HG03039 (cell line): ENCODE measurements around the gene AVPR2.

Experiments used
- ATAC-seq: cut with Tn5 transposase; IDR thresholded peaks from one replicate; pipeline ENCODE4 v1.9.1; 2021; ENCODE audit warnings: mild to moderate bottlenecking, moderate library complexity; ENCODE audit not compliant: unreplicated experiment

AVPR2 gene

GRCh38 chrX:153884590-153884989 is 19.9 kb upstream of the AVPR2 start:
- ATAC-seq = no peak

GRCh38 chrX:153885208-153885787 is 19.2 kb upstream of the AVPR2 start:
- no peak for ATAC-seq

- ATAC-seq = no peak
Observed at GRCh38 chrX:153885968-153886903, 18.2 kb upstream of the AVPR2 start, which contains the start of gene L1CAM. Gene L1CAM (minus strand): TSS chrX:153886173. CDS start chrX:153875836, 10,337 bp downstream.

- ATAC-seq = no peak
Observed at GRCh38 chrX:153886915-153887314, 17.6 kb upstream of the AVPR2 start.

GRCh38 chrX:153887385-153887784 is 17.1 kb upstream of the AVPR2 start:
- no peak for ATAC-seq

- no peak for ATAC-seq
Observed at GRCh38 chrX:153888344-153888743, 16.1 kb upstream of the AVPR2 start.

- ATAC-seq = no peak
Observed at GRCh38 chrX:153889123-153889522, 15.3 kb upstream of the AVPR2 start.

GRCh38 chrX:153897899-153898298 is 6.6 kb upstream of the AVPR2 start:
- ATAC-seq = no peak

- no peak for ATAC-seq
Observed at GRCh38 chrX:153900831-153901752, 3.4 kb upstream of the AVPR2 start.

GRCh38 chrX:153901753-153902140 is 2.7 kb upstream of the AVPR2 start:
- no peak for ATAC-seq

- no peak for ATAC-seq
Observed at GRCh38 chrX:153902385-153902784, 2.1 kb upstream of the AVPR2 start.

- ATAC-seq = no peak
Observed at GRCh38 chrX:153903238-153903980, 1.1 kb upstream of the AVPR2 start.

GRCh38 chrX:153905481-153906095 is 1.1 kb downstream of the AVPR2 start:
- ATAC-seq = no peak

GRCh38 chrX:153906126-153906917 is 1.8 kb downstream of the AVPR2 start:
- ATAC-seq = no peak

- no peak for ATAC-seq
Observed at GRCh38 chrX:153907456-153907855, 3.0 kb downstream of the AVPR2 start.

GRCh38 chrX:153908219-153908860 is 3.9 kb downstream of the AVPR2 start:
- ATAC-seq = no peak

- ATAC-seq = no peak
Observed at GRCh38 chrX:153909024-153909979, 4.8 kb downstream of the AVPR2 start.

- no peak for ATAC-seq
Observed at GRCh38 chrX:153909980-153910360, 5.5 kb downstream of the AVPR2 start.
